Activated CD8-positive, alpha-beta T cell treated with anti-CD3 and anti-CD28 coated beads for 36 hours (primary cell): ENCODE measurements around the gene MAP1B. TPM values are rescaled to one million over a fixed set of nuclear protein-coding genes. Genes with fewer than 3 reads are reported as not detected.
"Not testable (repeated sequence)": the region's sequence is repeated elsewhere in the genome, so short reads cannot be mapped to it uniquely, and the experiment has no call there.

Experiments
- ATAC-seq: fragments of 200-7000 bp; cut with Tn5 transposase; one replicate; pipeline ENCODE4 v1.10.0; 2021; ENCODE audit warnings: mild to moderate bottlenecking, moderate library complexity
- CTCF ChIA-PET: fragments of 350-600 bp; sonication (Branson Sonifier 250); formaldehyde crosslinking; loops from one replicate; lab custom pipeline; 2021; ENCODE audit warnings: antibody characterized with exemption; lab: Charles Lee
- POLR2A ChIA-PET: fragments of 350-600 bp; sonication (Branson Sonifier 250); formaldehyde crosslinking; loops from one replicate; lab custom pipeline; 2021; ENCODE audit warnings: antibody characterized with exemption; lab: Charles Lee
- DNase-seq: peaks from one replicate; pipeline ENCODE4 v3.0.0-alpha.2; 2020
- H3K27ac Mint-ChIP-seq: one replicate; pipeline ENCODE4 v1.8.0; 2021; ENCODE audit warnings: mild to moderate bottlenecking, mixed read lengths
- H3K27me3 Mint-ChIP-seq: one replicate; pipeline ENCODE4 v1.8.0; 2021; ENCODE audit warnings: mixed read lengths
- H3K36me3 Mint-ChIP-seq: one replicate; pipeline ENCODE4 v1.8.0; 2021; ENCODE audit warnings: low read depth, mixed read lengths
- H3K4me1 Mint-ChIP-seq: one replicate; pipeline ENCODE4 v1.8.0; 2021; ENCODE audit warnings: low read depth, mixed read lengths
- H3K4me3 Mint-ChIP-seq: one replicate; pipeline ENCODE4 v1.8.0; 2021; ENCODE audit warnings: mild to moderate bottlenecking, moderate library complexity, mixed read lengths
- H3K9me3 Mint-ChIP-seq: one replicate; pipeline ENCODE4 v1.8.0; 2021; ENCODE audit warnings: mixed read lengths
- intact Hi-C: fragments of 100-400 bp; cut with micrococcal nuclease; formaldehyde crosslinking; loops from one replicate; pipeline ENCODE4 v1.10.0; 2022
- total RNA-seq, 2 experiments: library from RNA; stranded (reverse); gene quantifications; one replicate each; pipeline ENCODE4 v1.2.3, GENCODE V29; 2021
- TF ChIP-seq, protein P1 (sequence below): fragments of 200-600 bp; IDR thresholded peaks from one replicate; pipeline ENCODE4 v1.8.0; 2022; ENCODE audit warnings: antibody characterized with exemption, mild to moderate bottlenecking

MAP1B gene
- total RNA-seq, 2 experiments from 2014 or later: 0.09 to 0.25 TPM

- Mint-ChIP-seq H3K9me3 (no peaks in the 10 kb centered on the region), H3K4me3 (no peak overlapping the region), H3K27me3 (peaks cover 30% of the 10 kb centered on the region), H3K27ac (no peak overlapping the region), H3K4me1 (no peaks in the 10 kb centered on the region), H3K36me3 (no peaks in the 10 kb centered on the region)
- CTCF ChIA-PET: interaction anchor here (1.5 kb wide), 1 partner anchor 10 kb away, joined by 3 read pairs; no protein-coding TSS in a partner anchor
- intact Hi-C loops: no loop called here
- TF ChIP-seq, protein P1, sequence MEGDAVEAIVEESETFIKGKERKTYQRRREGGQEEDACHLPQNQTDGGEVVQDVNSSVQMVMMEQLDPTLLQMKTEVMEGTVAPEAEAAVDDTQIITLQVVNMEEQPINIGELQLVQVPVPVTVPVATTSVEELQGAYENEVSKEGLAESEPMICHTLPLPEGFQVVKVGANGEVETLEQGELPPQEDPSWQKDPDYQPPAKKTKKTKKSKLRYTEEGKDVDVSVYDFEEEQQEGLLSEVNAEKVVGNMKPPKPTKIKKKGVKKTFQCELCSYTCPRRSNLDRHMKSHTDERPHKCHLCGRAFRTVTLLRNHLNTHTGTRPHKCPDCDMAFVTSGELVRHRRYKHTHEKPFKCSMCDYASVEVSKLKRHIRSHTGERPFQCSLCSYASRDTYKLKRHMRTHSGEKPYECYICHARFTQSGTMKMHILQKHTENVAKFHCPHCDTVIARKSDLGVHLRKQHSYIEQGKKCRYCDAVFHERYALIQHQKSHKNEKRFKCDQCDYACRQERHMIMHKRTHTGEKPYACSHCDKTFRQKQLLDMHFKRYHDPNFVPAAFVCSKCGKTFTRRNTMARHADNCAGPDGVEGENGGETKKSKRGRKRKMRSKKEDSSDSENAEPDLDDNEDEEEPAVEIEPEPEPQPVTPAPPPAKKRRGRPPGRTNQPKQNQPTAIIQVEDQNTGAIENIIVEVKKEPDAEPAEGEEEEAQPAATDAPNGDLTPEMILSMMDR: no peak
- DNase-seq (no peak), ATAC-seq (no peak)
- POLR2A ChIA-PET: no interaction called here
These were observed 62.8 kb downstream of the MAP1B start for GRCh38 chr5:72170101-72170500.

DNA sequence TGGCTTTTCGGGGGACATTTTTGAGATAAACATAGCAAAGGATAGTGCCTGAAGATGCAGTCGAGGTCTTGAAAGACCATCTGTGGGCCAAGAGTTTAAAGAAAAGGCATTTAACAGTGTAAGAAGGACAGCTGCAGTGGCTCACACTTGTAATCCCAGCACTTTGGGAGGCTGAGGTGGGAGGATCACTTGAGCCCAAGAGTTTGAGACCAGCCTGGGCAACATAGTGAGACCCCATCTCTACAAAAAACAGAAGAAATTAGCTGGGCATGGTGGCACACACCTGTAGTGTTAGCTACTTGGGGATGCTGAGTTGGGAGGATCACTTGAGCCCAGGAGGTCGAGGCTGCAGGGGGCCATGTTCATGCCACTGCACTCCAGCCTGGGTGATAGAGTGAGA is 63.9 kb downstream of the MAP1B start:
- H3K9me3 Mint-ChIP-seq, intact Hi-C loops, H3K4me1 Mint-ChIP-seq, ATAC-seq, DNase-seq, H3K4me3 Mint-ChIP-seq, H3K27ac Mint-ChIP-seq, POLR2A ChIA-PET, H3K36me3 Mint-ChIP-seq: not testable (repeated sequence)
- peaks cover 35% of the 10 kb centered on the region for H3K27me3 Mint-ChIP-seq
- CTCF ChIA-PET: interaction anchor here (1.0 kb wide), 1 partner anchor 98 kb away, joined by 4 read pairs; no protein-coding TSS in a partner anchor

- DNase-seq (peak; percentile 3), ATAC-seq (no peak)
- no peak overlapping the region for H3K27ac Mint-ChIP-seq
- H3K4me1 Mint-ChIP-seq: no peaks in the 10 kb centered on the region
- TF ChIP-seq, protein P1: no peak
- H3K27me3 Mint-ChIP-seq: peaks cover 35% of the 10 kb centered on the region
- intact Hi-C loops: no loop called here
- POLR2A ChIA-PET: no interaction called here
- H3K9me3 Mint-ChIP-seq: no peaks in the 10 kb centered on the region
- CTCF ChIA-PET: no interaction called here
- H3K36me3 Mint-ChIP-seq: no peaks in the 10 kb centered on the region
- H3K4me3 Mint-ChIP-seq: no peak overlapping the region
These were observed 64.4 kb downstream of the MAP1B start for GRCh38 chr5:72171667-72172066.

- ChIA-PET CTCF (no interaction called here), POLR2A (no interaction called here)
- ATAC-seq (no peak), DNase-seq (no peak)
- Mint-ChIP-seq H3K27me3 (peaks cover 33% of the 10 kb centered on the region), H3K27ac (no peak overlapping the region), H3K4me3 (no peak overlapping the region), H3K9me3 (no peaks in the 10 kb centered on the region), H3K4me1 (no peaks in the 10 kb centered on the region), H3K36me3 (no peaks in the 10 kb centered on the region)
- intact Hi-C loops: no loop called here
- TF ChIP-seq, protein P1: no peak
These were observed 65.5 kb downstream of the MAP1B start for GRCh38 chr5:72172786-72173185.

DNA sequence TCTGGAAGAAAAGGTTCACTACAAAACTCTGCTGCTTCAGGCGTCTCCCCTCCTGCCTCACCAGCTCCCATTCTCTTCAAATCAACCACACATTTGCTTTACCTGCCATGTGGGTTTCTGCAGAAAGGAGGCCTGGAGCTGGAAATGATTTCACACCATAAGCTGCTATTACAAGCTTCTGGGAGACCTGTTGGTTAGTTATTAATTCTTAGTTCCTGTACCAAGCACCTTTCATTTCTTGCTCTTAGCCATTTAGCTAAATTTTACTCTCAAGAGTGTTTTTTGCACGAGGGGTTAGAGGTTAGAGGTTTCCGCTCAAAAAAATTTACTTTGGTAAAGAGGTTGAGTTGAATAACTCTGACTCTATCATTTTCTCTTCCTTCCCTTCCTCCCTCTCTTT is 70.3 kb downstream of the MAP1B start:
- DNase-seq: no peak
- CTCF ChIA-PET: no interaction called here
- H3K27ac Mint-ChIP-seq: no peak overlapping the region
- intact Hi-C loops: no loop called here
- H3K36me3 Mint-ChIP-seq: no peaks in the 10 kb centered on the region
- POLR2A ChIA-PET: no interaction called here
- H3K4me3 Mint-ChIP-seq: no peak overlapping the region
- no peaks in the 10 kb centered on the region for H3K9me3 Mint-ChIP-seq
- TF ChIP-seq, protein P1: no peak
- no peaks in the 10 kb centered on the region for H3K4me1 Mint-ChIP-seq
- ATAC-seq: no peak
- H3K27me3 Mint-ChIP-seq: peaks cover 24% of the 10 kb centered on the region
